Activated T-helper 1 cell treated with anti-CD3 and anti-CD28 coated beads, Interleukin-12 subunit alpha, Interleukin-12 subunit beta, Interleukin-2, Interleukin-4 antibody, amounts not matched to agents 30 ng/mL and 10 ng/mL and 1 ng/mL, durations not matched to agents 14 hours and 24 hours and 36 hours (primary cell): ENCODE data around the gene MC4R. TPM values are rescaled to one million over a fixed set of nuclear protein-coding genes. Genes with fewer than 3 reads are reported as not detected.
"Not testable (repeated sequence)": the region's sequence is repeated elsewhere in the genome, so short reads cannot be mapped to it uniquely, and the experiment has no call there.

ENCODE experiments used
- DNase-seq: peaks from one replicate; pipeline ENCODE4 v3.0.0; 2021; ENCODE audit warnings: low spot score
- H3K27ac Mint-ChIP-seq: one replicate; pipeline ENCODE4 v1.8.0; 2021; ENCODE audit warnings: mild to moderate bottlenecking, mixed read lengths
- H3K27me3 Mint-ChIP-seq: one replicate; pipeline ENCODE4 v1.8.0; 2022; ENCODE audit warnings: mild to moderate bottlenecking, moderate library complexity, mixed read lengths; ENCODE audit not compliant: insufficient read depth
- H3K36me3 Mint-ChIP-seq: one replicate; pipeline ENCODE4 v1.8.0; 2021; ENCODE audit warnings: low read depth, mixed read lengths
- H3K4me1 Mint-ChIP-seq: one replicate; pipeline ENCODE4 v1.8.0; 2021; ENCODE audit warnings: low read depth, mixed read lengths
- H3K4me3 Mint-ChIP-seq: one replicate; pipeline ENCODE4 v1.8.0; 2021; ENCODE audit warnings: mild to moderate bottlenecking, moderate library complexity, mixed read lengths
- H3K9me3 Mint-ChIP-seq: one replicate; pipeline ENCODE4 v1.8.0; 2021; ENCODE audit warnings: mixed read lengths
- intact Hi-C: fragments of 100-400 bp; cut with micrococcal nuclease; formaldehyde crosslinking; loops from one replicate; pipeline ENCODE4 v1.15.1; 2024
- total RNA-seq: library from RNA; stranded (reverse); gene quantifications from 2 replicates; pipeline ENCODE4 v1.2.3, GENCODE V29; 2022

The MC4R gene
- not detected in 2 replicates for total RNA-seq

- intact Hi-C loops: no loop called here
Observed at GRCh38 chr18:60372596-60372995, at the start of gene MC4R. Gene MC4R, minus strand, starts transcription at chr18:60372775. Its CDS starts 426 bp downstream, at chr18:60372349.

GRCh38 chr18:60422306-60422705 lies 49.7 kb upstream of the MC4R start:
- not testable (repeated sequence) for H3K36me3 Mint-ChIP-seq, H3K27me3 Mint-ChIP-seq, H3K4me1 Mint-ChIP-seq

More at GRCh38 chr18:60372596-60372995, at the start of gene MC4R:
- Mint-ChIP-seq H3K4me1 (no peaks in the 10 kb centered on the region), H3K27ac (no peak within 1 kb of the TSS), H3K36me3 (no peaks in the 10 kb centered on the region), H3K4me3 (no peak within 1 kb of the TSS), H3K27me3 (no peaks in the 10 kb centered on the region), H3K9me3 (no peaks in the 10 kb centered on the region)
- no peak for DNase-seq

GRCh38 chr18:60421356-60422118 lies 49.0 kb upstream of the MC4R start:
- H3K27ac Mint-ChIP-seq: no peak overlapping the region
- H3K4me3 Mint-ChIP-seq: no peak overlapping the region
- intact Hi-C loops: no loop called here
- no peak for DNase-seq
- H3K36me3 Mint-ChIP-seq: no peaks in the 10 kb centered on the region
- no peaks in the 10 kb centered on the region for H3K27me3 Mint-ChIP-seq
- no peaks in the 10 kb centered on the region for H3K9me3 Mint-ChIP-seq
- H3K4me1 Mint-ChIP-seq: no peaks in the 10 kb centered on the region

More at GRCh38 chr18:60422306-60422705, 49.7 kb upstream of the MC4R start:
- H3K27ac Mint-ChIP-seq, intact Hi-C loops, H3K4me3 Mint-ChIP-seq, DNase-seq, H3K9me3 Mint-ChIP-seq: not testable (repeated sequence)

DNA sequence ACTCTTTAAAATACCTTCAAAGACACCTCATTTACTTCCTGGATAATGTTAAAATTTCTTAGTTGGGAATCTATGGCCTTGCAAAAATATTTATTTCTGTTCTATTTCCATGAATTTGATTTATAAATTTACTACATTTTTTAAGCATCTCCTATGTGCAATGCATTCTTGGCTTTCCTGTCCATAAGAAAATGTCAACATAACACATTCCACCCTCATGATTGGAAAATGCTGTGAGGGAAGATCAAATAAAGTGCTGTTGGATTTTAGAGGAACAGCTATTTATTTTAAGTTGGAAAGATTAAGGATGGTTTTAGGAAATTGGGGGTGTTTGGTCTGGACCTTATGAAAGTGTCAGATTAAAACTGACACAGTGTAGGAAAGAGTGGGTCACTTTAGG lies 45.4 kb upstream of the MC4R start:
- no peak for DNase-seq
- Mint-ChIP-seq H3K4me3 (no peak overlapping the region), H3K27me3 (no peaks in the 10 kb centered on the region), H3K27ac (no peak overlapping the region), H3K9me3 (no peaks in the 10 kb centered on the region), H3K4me1 (no peaks in the 10 kb centered on the region), H3K36me3 (no peaks in the 10 kb centered on the region)
- intact Hi-C loops: loop anchor here (5.0 kb wide), 1 partner anchor 431 kb away; no protein-coding TSS in a partner anchor

GRCh38 chr18:60413944-60414547 lies 41.5 kb upstream of the MC4R start:
- no peak overlapping the region for H3K4me3 Mint-ChIP-seq
- no peaks in the 10 kb centered on the region for H3K9me3 Mint-ChIP-seq
- intact Hi-C loops: no loop called here
- no peaks in the 10 kb centered on the region for H3K36me3 Mint-ChIP-seq
- no peak overlapping the region for H3K27ac Mint-ChIP-seq
- no peaks in the 10 kb centered on the region for H3K4me1 Mint-ChIP-seq
- DNase-seq: no peak
- no peaks in the 10 kb centered on the region for H3K27me3 Mint-ChIP-seq

- H3K27me3 Mint-ChIP-seq: no peaks in the 10 kb centered on the region
- DNase-seq: no peak
- H3K9me3 Mint-ChIP-seq: no peaks in the 10 kb centered on the region
- no peaks in the 10 kb centered on the region for H3K36me3 Mint-ChIP-seq
- H3K27ac Mint-ChIP-seq: no peak overlapping the region
- no peak overlapping the region for H3K4me3 Mint-ChIP-seq
- intact Hi-C loops: no loop called here
- H3K4me1 Mint-ChIP-seq: no peaks in the 10 kb centered on the region
Observed at GRCh38 chr18:60411715-60412114, 39.1 kb upstream of the MC4R start.

- DNase-seq: no peak
- Mint-ChIP-seq H3K36me3 (no peaks in the 10 kb centered on the region), H3K27me3 (no peaks in the 10 kb centered on the region), H3K4me1 (no peaks in the 10 kb centered on the region), H3K4me3 (no peak overlapping the region), H3K9me3 (no peaks in the 10 kb centered on the region), H3K27ac (no peak overlapping the region)
- intact Hi-C loops: no loop called here
Observed at GRCh38 chr18:60406721-60407120, 34.1 kb upstream of the MC4R start.

GRCh38 chr18:60404486-60405085 lies 32.0 kb upstream of the MC4R start:
- H3K9me3 Mint-ChIP-seq: no peaks in the 10 kb centered on the region
- H3K36me3 Mint-ChIP-seq: no peaks in the 10 kb centered on the region
- no peak overlapping the region for H3K4me3 Mint-ChIP-seq
- no peak for DNase-seq
- H3K27ac Mint-ChIP-seq: no peak overlapping the region
- no peaks in the 10 kb centered on the region for H3K4me1 Mint-ChIP-seq
- no peaks in the 10 kb centered on the region for H3K27me3 Mint-ChIP-seq
- intact Hi-C loops: no loop called here

DNA sequence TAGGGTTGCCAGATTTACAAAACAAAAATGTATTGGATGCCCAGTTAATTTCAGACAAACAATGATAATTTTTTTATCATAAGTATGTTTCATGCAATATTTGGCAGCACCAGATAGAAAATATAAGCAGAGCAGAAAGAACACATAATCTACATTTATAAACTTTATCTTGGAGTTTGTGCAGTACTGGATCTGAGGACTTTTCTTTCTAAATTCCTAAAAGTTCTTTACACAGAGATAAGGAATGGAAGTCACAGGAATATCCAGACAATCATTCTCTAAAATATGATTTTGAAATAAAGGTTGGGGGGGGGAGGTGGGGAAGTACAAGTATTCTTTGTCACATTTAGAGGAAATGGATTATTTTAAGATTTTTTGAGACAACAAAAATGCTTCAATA lies 28.8 kb upstream of the MC4R start:
- Mint-ChIP-seq H3K27ac (no peak overlapping the region), H3K36me3 (no peaks in the 10 kb centered on the region), H3K4me1 (no peaks in the 10 kb centered on the region), H3K4me3 (no peak overlapping the region), H3K9me3 (no peaks in the 10 kb centered on the region), H3K27me3 (no peaks in the 10 kb centered on the region)
- DNase-seq: no peak
- intact Hi-C loops: no loop called here

DNA sequence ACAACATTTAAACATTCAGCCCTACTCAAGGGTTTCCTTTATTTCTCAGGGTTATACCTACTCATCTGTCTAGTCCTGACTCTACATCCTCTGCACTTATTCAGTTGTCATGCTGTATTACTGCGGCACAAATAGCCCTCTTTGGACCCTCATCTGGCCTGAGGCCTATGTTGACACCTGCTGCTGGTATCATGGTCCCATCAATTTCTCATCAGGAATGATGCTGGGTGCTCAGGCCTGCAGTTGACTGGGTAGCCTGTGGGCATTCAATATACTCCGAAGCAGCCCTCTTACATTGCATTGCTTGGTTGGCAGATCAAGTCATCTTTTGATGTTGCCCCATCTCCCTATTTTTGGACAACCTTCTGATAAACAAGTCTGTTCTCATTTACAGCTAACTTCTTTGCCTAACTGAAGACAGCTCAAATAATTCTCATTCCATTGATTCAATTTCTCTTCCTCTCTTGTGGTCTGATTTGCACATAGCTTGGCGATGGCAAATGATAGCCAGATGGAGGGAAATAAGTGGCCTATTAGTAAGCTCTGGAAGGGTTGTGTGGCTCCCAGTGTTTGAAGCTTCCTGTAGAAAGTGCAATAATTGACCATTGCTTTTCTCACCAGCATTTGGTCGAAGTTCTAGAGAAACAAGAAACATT lies 19.1 kb upstream of the MC4R start:
- Mint-ChIP-seq H3K9me3 (no peaks in the 10 kb centered on the region), H3K4me1 (no peaks in the 10 kb centered on the region), H3K36me3 (no peaks in the 10 kb centered on the region), H3K27ac (no peak overlapping the region), H3K27me3 (no peaks in the 10 kb centered on the region), H3K4me3 (no peak overlapping the region)
- intact Hi-C loops: no loop called here
- no peak for DNase-seq

DNA sequence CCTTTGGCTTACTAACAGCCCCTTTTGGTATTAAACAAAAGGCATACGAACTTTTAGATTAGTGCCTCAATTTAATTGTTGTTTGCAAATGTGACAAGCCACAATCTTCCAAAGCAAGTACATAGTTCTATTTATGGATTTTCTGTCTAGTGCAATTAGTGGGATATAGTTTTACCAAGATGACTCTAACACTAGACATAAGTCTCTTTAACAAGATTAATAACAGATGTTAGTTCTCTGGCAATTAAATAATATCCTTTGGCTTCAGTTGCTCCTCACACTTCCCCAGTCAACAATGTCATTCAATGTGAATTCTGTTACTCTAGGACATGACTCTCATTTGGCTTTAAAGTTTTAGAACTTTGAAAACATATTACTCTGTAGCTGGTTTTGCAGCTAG lies 16.7 kb upstream of the MC4R start:
- intact Hi-C loops: no loop called here
- H3K4me1 Mint-ChIP-seq: no peaks in the 10 kb centered on the region
- H3K27me3 Mint-ChIP-seq: no peaks in the 10 kb centered on the region
- H3K9me3 Mint-ChIP-seq: no peaks in the 10 kb centered on the region
- no peak overlapping the region for H3K4me3 Mint-ChIP-seq
- H3K27ac Mint-ChIP-seq: no peak overlapping the region
- no peak for DNase-seq
- H3K36me3 Mint-ChIP-seq: no peaks in the 10 kb centered on the region

DNA sequence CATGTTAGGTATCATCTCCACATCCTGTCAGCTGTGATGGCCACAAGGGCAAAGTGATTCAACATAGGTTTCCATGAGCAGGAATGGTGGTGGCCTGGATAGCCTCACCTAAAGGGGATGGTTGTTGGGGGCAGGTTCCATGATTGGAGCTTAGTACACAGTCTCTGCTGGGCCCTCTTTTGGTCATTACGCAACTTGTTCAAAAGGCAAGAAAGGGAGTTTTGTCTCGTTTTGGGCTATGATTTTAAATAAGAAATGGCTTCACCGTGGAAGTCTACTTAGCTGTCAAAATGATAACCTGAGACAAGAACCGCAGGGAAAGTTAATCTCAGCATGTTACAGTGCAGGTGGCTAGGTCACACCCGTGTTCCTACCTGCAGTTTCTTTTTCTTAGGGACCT lies 13.1 kb upstream of the MC4R start:
- H3K36me3 Mint-ChIP-seq: no peaks in the 10 kb centered on the region
- no peak overlapping the region for H3K4me3 Mint-ChIP-seq

GRCh38 chr18:60383893-60384292 lies 11.3 kb upstream of the MC4R start:
- H3K4me1 Mint-ChIP-seq: no peaks in the 10 kb centered on the region
- intact Hi-C loops: no loop called here
- no peaks in the 10 kb centered on the region for H3K9me3 Mint-ChIP-seq
- no peaks in the 10 kb centered on the region for H3K27me3 Mint-ChIP-seq
- no peak overlapping the region for H3K27ac Mint-ChIP-seq
- no peak for DNase-seq
- H3K4me3 Mint-ChIP-seq: no peak overlapping the region
- H3K36me3 Mint-ChIP-seq: no peaks in the 10 kb centered on the region

More for the DNA sequence above, 13.1 kb upstream of the MC4R start:
- DNase-seq: no peak
- Mint-ChIP-seq H3K9me3 (no peaks in the 10 kb centered on the region), H3K27me3 (no peaks in the 10 kb centered on the region), H3K4me1 (no peaks in the 10 kb centered on the region), H3K27ac (no peak overlapping the region)
- intact Hi-C loops: no loop called here
